Karpas-422 (cell line): ENCODE data around the gene BLNK. TPM values are rescaled to one million over a fixed set of nuclear protein-coding genes. Genes with fewer than 3 reads are reported as not detected.
A peak's percentile ranks its signal among the peaks of the same experiment; 100 is the strongest.

Experiments used
- DNase-seq: peaks from one replicate; pipeline ENCODE4 v3.0.0-alpha.2; 2015
- H2AFZ ChIP-seq: fragments of 200-600 bp; sonication (generic); 2 replicates; pipeline ENCODE4 v1.6.1; 2014; ENCODE audit warnings: antibody characterized with exemption, low read length, mixed read lengths
- H3K27ac ChIP-seq: fragments of 200-600 bp; sonication (generic); 2 replicates; pipeline ENCODE4 v1.5.1; 2014; ENCODE audit warnings: mild to moderate bottlenecking, low read length, moderate library complexity
- H3K27me3 ChIP-seq: fragments of 200-600 bp; sonication (generic); 2 replicates; pipeline ENCODE4 v1.6.1; 2014; ENCODE audit warnings: low read length, mixed read lengths
- H3K36me3 ChIP-seq: fragments of 200-600 bp; sonication (generic); 2 replicates; pipeline ENCODE4 v1.6.1; 2014; ENCODE audit warnings: low read length, mixed read lengths; ENCODE audit not compliant: insufficient read depth
- H3K4me1 ChIP-seq: fragments of 200-600 bp; sonication (generic); 2 replicates; pipeline ENCODE4 v1.6.1; 2014; ENCODE audit warnings: mild to moderate bottlenecking, low read length, mixed read lengths
- H3K4me2 ChIP-seq: fragments of 200-600 bp; sonication (generic); 2 replicates; pipeline ENCODE4 v1.6.1; 2014; ENCODE audit warnings: low read length, low read depth, mild to moderate bottlenecking; ENCODE audit not compliant: poor library complexity, severe bottlenecking
- H3K4me3 ChIP-seq: fragments of 200-600 bp; sonication (generic); 2 replicates; pipeline ENCODE4 v1.5.1; 2014; ENCODE audit warnings: mild to moderate bottlenecking, antibody characterized with exemption, low read length, mixed read lengths
- H3K79me2 ChIP-seq: fragments of 200-600 bp; sonication (generic); 2 replicates; pipeline ENCODE4 v1.6.1; 2014; ENCODE audit warnings: mild to moderate bottlenecking, low read length, mixed read lengths
- H3K9ac ChIP-seq: fragments of 200-600 bp; sonication (generic); 2 replicates; pipeline ENCODE4 v1.6.0; 2014; ENCODE audit warnings: low read length
- H3K9me2 ChIP-seq: fragments of 200-600 bp; sonication (generic), shearing (Covaris generic); replicated peaks from 2 replicates; pipeline ENCODE4 v1.6.0; 2014; ENCODE audit warnings: mild to moderate bottlenecking, low read length, moderate library complexity; ENCODE audit not compliant: insufficient read depth
- H3K9me3 ChIP-seq: fragments of 300-700, 200-600 bp; sonication (generic); 2 replicates; pipeline ENCODE4 v1.6.1; 2014; ENCODE audit warnings: low read length, mixed read lengths
- H4K20me1 ChIP-seq: fragments of 200-600 bp; sonication (generic); 2 replicates; pipeline ENCODE4 v1.6.1; 2014; ENCODE audit warnings: mild to moderate bottlenecking, antibody characterized with exemption, low read length, low read depth; ENCODE audit not compliant: insufficient read depth
- total RNA-seq: library from RNA; depleted of rRNA; stranded (reverse); fragments of >200 nt; shearing (Covaris generic); gene quantifications from 2 replicates; pipeline ENCODE4 v1.2.3, GENCODE V29; 2014; ENCODE audit warnings: low replicate concordance

The BLNK gene
- total RNA-seq, 1 experiment from 2014 or later, result 99.1 TPM

DNA sequence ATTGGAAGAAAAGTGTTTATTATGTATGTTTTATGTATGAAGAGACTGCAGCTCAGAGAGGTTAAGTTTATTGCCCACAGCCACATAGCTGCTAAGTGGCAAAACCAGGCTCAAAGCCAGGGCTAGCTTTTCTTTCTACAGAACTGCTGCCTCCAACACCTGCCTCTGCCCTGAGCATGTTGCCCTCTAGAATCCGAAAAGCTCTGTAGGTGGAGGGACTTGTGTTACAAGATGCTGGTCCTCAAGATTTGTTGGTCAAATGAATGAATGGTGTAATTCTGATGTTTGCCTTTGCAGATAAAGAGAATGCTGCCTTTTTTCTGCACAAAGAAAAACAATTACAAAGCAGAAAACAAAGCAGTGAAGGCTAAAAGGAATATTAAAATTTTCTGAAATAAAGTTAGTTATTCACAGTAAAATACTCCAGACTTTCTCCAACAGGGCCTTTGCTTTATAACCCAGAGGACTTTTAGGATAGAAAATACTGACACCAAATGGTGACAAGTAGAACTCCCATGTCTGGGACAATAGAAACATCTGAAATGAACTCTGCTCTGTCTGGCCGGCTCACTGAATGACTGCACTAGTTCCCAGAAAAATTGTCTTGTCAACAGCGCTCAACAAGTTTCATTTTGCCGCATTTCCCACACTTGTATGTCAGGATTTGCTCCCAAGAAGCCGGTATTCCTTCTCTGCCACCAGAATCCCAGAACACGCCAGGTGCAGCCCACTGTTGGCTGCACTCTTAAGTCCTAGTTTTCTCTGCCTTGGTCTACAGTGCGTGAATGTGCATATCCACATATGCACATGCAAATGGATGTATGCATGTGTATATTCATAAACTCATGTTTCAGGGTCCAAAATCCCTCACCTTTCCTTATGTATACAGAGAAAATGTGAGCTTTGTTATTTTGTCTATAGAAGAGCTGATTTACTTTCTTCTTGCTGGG, 21.9 kb upstream of the BLNK start:
- Histone ChIP-seq H3K4me2 (peak overlapping the region; percentile 53), H3K27me3 (no peaks in the 10 kb centered on the region), H2AFZ (peak overlapping the region; percentile 76), H4K20me1 (no peaks in the 10 kb centered on the region), H3K4me1 (peaks cover 61% of the 10 kb centered on the region), H3K9me2 (no peaks in the 10 kb centered on the region), H3K79me2 (no peaks in the 10 kb centered on the region), H3K27ac (peak overlapping the region; percentile 100), H3K9ac (peak overlapping the region; percentile 35; the same call in 1 of the 2 replicates), H3K9me3 (no peaks in the 10 kb centered on the region), H3K4me3 (no peak overlapping the region), H3K36me3 (no peaks in the 10 kb centered on the region)
- DNase-seq, result peak; percentile 82

DNA sequence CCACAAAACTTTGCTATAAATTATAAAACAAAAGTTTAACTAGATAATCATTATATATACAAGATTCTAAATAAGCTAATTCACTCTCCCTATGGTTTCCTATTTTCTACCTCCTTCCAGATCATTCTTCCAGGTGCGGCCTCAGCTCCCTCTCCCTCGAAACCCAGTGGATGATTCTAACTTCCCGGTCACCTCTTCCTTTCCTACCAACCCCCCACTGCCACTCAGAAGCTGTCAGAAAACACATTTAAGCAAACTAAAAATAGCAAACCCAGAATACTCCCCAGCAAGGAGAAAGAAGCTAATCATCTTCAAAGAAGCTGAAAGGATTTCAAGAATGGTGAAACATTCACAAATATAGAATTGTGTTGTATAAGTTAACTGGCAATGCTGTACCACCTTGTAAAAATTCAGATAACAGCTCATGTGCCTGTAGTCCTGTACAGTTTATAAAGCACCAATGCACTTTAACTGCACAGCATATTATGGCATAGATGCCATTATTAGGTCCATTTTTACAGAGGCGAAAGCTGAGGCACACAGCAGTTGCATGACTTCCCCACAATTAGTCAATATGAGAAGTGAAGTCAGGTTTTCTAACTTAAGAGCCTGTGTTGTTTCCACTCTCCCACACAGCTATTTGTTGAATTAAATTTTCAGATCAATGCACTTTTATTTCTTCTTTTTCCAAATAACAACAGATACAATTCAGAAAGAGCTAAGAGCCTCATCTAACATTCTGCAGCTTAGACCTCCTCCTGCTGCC, 19.2 kb upstream of the BLNK start:
- no peaks in the 10 kb centered on the region for H3K9me3 ChIP-seq
- no peaks in the 10 kb centered on the region for H3K9me2 ChIP-seq
- peaks cover 84% of the 10 kb centered on the region for H3K4me1 ChIP-seq

DNA sequence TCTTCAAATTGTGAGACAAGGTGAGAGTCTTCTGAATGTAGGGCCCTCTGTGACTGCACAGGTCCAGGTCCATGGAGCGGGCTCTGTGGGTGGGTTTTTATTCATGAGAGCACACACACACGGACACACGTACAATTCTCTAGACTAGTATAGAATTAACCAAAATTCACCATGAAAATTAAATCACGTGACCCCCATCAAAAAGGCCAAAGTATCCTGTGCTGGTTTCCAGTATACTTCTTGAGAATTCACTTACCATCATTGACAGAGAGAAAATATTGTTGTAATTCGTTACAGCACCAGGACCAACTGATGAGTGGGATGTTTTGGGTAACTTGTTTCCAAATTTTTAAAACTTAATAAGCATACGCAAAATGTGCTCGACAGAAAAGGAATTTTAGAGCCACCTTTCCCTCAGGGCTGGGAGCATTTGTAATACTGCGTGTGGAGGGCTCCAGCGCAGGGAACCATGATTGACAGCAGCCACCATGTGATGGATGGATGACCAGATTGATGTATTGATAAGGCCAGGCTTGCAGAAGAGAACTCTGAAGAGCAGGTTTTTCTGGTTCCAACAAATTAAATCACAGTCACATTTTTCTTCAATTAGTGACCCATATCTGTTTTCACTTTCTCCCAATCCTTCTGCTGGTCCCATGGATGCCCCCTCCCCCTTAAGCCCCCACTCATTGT, 18.0 kb upstream of the BLNK start:
- no peaks in the 10 kb centered on the region for H4K20me1 ChIP-seq
- no peaks in the 10 kb centered on the region for H3K9me3 ChIP-seq
- no peak overlapping the region for H3K4me3 ChIP-seq
- no peak overlapping the region; the same call in 1 of the 2 replicates for H2AFZ ChIP-seq
- H3K9me2 ChIP-seq, result no peaks in the 10 kb centered on the region
- H3K4me2 ChIP-seq, result peak overlapping the region; percentile 78
- peak; percentile 50 for DNase-seq
- H3K4me1 ChIP-seq, result peaks cover 88% of the 10 kb centered on the region
- H3K27ac ChIP-seq, result peak overlapping the region; percentile 100
- H3K9ac ChIP-seq, result peak overlapping the region; percentile 75
- no peaks in the 10 kb centered on the region for H3K79me2 ChIP-seq
- no peaks in the 10 kb centered on the region for H3K36me3 ChIP-seq
- H3K27me3 ChIP-seq, result no peaks in the 10 kb centered on the region

More for the DNA sequence above, 19.2 kb upstream of the BLNK start:
- H3K4me3 ChIP-seq, result peak overlapping the region; percentile 25
- no peaks in the 10 kb centered on the region for H3K27me3 ChIP-seq
- no peaks in the 10 kb centered on the region for H4K20me1 ChIP-seq
- H3K36me3 ChIP-seq, result no peaks in the 10 kb centered on the region
- H3K9ac ChIP-seq, result peak overlapping the region; percentile 75
- H3K27ac ChIP-seq, result peak overlapping the region; percentile 100
- no peaks in the 10 kb centered on the region for H3K79me2 ChIP-seq
- no peak overlapping the region for H2AFZ ChIP-seq
- DNase-seq, result peak; percentile 64
- H3K4me2 ChIP-seq, result peak overlapping the region; percentile 78

DNA sequence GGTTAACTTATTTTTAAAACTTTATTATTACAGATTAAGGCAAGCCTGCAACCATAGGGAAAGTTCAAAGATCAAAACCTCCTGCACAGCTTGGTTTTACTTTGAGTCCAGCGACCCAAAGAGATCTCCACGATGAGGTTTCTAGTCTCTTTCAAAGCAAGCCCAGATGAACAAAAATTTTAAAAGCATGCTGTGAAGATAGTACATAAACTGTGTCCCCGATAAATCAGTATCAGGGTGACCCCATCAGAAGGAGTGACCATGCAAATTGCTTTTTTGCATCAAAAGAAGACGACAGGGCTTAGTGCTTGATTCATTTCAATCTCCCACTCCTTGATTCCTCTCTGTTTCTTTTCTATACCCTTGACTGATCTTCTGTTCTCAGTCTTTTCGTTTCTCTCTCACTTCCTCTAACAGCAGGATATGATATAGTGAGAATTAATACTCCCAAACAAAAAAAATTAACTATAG, 16.8 kb upstream of the BLNK start:
- Histone ChIP-seq H3K9me3 (no peaks in the 10 kb centered on the region), H3K79me2 (no peaks in the 10 kb centered on the region), H3K4me2 (peak overlapping the region; percentile 78), H3K36me3 (no peaks in the 10 kb centered on the region), H3K4me1 (peaks cover 82% of the 10 kb centered on the region), H3K4me3 (peak overlapping the region; percentile 51; the same call in 1 of the 2 replicates), H3K9ac (peak overlapping the region; percentile 75), H3K9me2 (no peaks in the 10 kb centered on the region), H3K27me3 (no peaks in the 10 kb centered on the region), H2AFZ (no peak overlapping the region), H4K20me1 (no peaks in the 10 kb centered on the region), H3K27ac (peak overlapping the region; percentile 100)
- peak; percentile 84 for DNase-seq

DNA sequence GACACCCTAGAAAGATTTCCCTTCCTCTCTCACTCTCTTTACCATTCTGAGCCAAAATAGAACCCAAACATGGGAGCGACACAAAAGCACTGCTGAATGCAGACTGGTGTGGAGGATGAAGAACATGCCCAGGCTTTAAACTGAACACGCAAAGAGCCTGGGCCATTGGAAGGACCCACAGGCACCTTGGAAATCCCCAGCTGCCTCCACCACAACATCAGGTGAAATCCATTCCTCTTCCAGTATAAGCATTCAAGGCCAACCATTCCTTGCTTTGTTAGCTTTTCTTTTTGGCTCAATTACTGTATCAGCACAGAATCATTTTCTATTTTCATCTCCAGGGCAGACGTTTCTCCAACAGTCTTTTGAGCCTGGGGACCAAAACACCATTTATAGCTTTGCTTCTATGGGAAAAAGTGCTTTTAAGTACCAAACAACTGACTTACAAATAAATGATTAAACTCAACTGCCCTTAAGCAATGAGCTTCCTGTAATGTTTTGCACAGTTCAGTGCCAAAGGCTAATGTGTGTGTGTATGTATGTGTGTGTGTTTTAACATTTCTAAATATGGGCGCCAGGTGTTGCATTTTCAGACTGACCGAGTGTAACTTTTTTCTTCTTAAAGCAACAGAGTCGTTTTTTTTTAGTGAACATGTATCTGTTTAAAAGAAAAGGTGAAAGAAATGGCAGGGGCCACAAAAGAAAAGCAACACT, 16.2 kb upstream of the BLNK start:
- Histone ChIP-seq H3K36me3 (no peaks in the 10 kb centered on the region), H3K27me3 (no peaks in the 10 kb centered on the region), H3K9me2 (no peaks in the 10 kb centered on the region), H3K4me3 (peak overlapping the region; percentile 54), H3K4me2 (peak overlapping the region; percentile 78), H2AFZ (no peak overlapping the region), H3K9me3 (no peaks in the 10 kb centered on the region), H3K9ac (peak overlapping the region; percentile 75), H3K4me1 (peaks cover 75% of the 10 kb centered on the region), H3K79me2 (no peaks in the 10 kb centered on the region), H4K20me1 (no peaks in the 10 kb centered on the region), H3K27ac (peak overlapping the region; percentile 100)
- DNase-seq, result peak; percentile 89

DNA sequence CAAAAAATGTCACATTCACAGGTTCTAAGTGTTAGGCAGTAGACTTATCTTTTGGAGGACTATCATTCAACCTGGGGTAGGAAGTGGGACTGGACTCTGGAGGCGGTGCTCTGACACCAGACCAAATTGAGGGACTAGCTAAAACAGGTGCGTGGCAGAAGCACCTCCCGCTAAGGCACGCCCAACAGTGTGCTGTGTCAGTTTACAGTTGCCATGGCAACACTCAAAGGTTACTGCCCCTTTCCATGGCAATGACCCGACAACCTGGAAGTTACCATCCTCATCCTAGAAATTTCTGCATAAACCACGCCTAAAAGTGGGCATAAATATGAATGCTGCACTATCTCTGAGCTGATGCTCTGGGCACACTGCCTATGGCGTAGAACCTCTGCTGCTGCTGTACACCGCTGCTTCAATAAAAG, 14.0 kb upstream of the BLNK start:
- H3K27ac ChIP-seq, result peak overlapping the region; percentile 100
- no peak overlapping the region for H3K4me3 ChIP-seq
- no peak overlapping the region for H2AFZ ChIP-seq
- H3K79me2 ChIP-seq, result no peaks in the 10 kb centered on the region
- no peak overlapping the region for H3K9ac ChIP-seq
- H3K36me3 ChIP-seq, result no peaks in the 10 kb centered on the region
- H4K20me1 ChIP-seq, result no peaks in the 10 kb centered on the region
- H3K4me1 ChIP-seq, result peaks cover 59% of the 10 kb centered on the region
- DNase-seq, result no peak
- H3K27me3 ChIP-seq, result no peaks in the 10 kb centered on the region
- no peaks in the 10 kb centered on the region for H3K9me2 ChIP-seq
- no peak overlapping the region for H3K4me2 ChIP-seq
- no peaks in the 10 kb centered on the region for H3K9me3 ChIP-seq

DNA sequence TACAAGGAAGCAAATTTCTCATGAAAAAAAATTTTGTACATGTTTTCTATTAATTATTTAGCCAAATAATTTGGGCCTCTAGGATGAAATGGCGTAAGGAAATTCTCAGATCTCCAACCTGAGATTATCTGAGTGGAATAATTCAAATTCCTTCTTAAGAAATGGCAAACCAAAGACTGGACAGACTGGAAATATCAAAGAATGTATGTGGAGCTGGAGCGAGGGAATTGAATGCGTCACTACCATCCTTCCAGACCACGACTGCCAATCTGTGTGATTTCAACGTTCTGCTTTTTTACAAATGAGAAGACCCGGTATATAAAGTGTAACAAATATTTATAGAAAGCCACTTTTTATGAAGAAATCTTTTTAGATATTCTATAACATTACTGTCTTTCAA, 12.4 kb upstream of the BLNK start:
- no peaks in the 10 kb centered on the region for H3K36me3 ChIP-seq
- H2AFZ ChIP-seq, result no peak overlapping the region
- H3K9ac ChIP-seq, result no peak overlapping the region
- DNase-seq, result no peak
- H3K79me2 ChIP-seq, result no peaks in the 10 kb centered on the region
- H3K4me1 ChIP-seq, result peaks cover 59% of the 10 kb centered on the region
- H3K9me3 ChIP-seq, result no peaks in the 10 kb centered on the region
- H3K4me2 ChIP-seq, result no peak overlapping the region
- H3K27me3 ChIP-seq, result no peaks in the 10 kb centered on the region
- H3K4me3 ChIP-seq, result no peak overlapping the region
- H3K9me2 ChIP-seq, result no peaks in the 10 kb centered on the region
- no peaks in the 10 kb centered on the region for H4K20me1 ChIP-seq
- no peak overlapping the region for H3K27ac ChIP-seq
